ENCODE measurements around the gene MEAF6.

Gene MEAF6

GRCh38 chr1:37479255-37480124 lies 35.1 kb downstream of the MEAF6 start:
- peak; percentile 92 for DNase-seq (ENCODE audit: low spot score)
- in situ Hi-C loops (cut with MboI; ENCODE audit: low pct_unique_long_range_greater_than_20kb, low sequenced_read_pairs, unreplicated experiment) = no loop called here
- no peak for TF ChIP-seq CTCF (IDR thresholded peaks at IDR 0.05; ENCODE audit: extremely low read depth, insufficient read depth, missing control alignments)

- in situ Hi-C loops (cut with MboI; ENCODE audit: low pct_unique_long_range_greater_than_20kb, low sequenced_read_pairs, unreplicated experiment) = no loop called here
- no peak for TF ChIP-seq CTCF (IDR thresholded peaks at IDR 0.05; ENCODE audit: extremely low read depth, insufficient read depth, missing control alignments)
- no peak for DNase-seq (ENCODE audit: low spot score)
These were observed 35.7 kb downstream of the MEAF6 start for GRCh38 chr1:37478890-37479254.

DNA sequence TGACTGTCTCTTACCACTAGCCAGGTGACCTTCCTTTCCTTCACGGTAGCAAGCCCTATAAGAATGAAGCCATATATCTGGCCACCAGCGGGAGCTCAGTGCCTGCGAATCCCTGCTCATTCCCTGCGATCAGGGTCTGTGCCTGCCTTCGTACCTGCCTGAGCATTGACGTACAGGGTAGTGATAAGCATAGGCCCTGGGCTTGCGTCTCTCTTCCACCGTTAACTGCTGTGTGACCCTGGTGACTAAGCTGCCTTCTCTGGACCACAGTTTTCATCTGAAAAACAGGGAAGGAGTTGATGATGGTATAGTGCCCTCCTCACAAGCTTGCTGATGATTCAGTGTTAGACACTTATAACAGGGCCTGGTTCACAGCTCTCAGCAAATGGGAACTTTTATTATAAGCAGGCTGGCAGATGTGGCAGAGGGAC lies 36.1 kb downstream of the MEAF6 start:
- DNase-seq (ENCODE audit: low spot score) = no peak
- in situ Hi-C loops (cut with MboI; ENCODE audit: low pct_unique_long_range_greater_than_20kb, low sequenced_read_pairs, unreplicated experiment) = no loop called here
- no peak for TF ChIP-seq CTCF (IDR thresholded peaks at IDR 0.05; ENCODE audit: extremely low read depth, insufficient read depth, missing control alignments)

GRCh38 chr1:37477946-37478345 lies 36.6 kb downstream of the MEAF6 start:
- in situ Hi-C loops (cut with MboI; ENCODE audit: low pct_unique_long_range_greater_than_20kb, low sequenced_read_pairs, unreplicated experiment) = no loop called here
- TF ChIP-seq CTCF (IDR thresholded peaks at IDR 0.05; ENCODE audit: extremely low read depth, insufficient read depth, missing control alignments) = no peak
- DNase-seq (ENCODE audit: low spot score) = no peak

DNA sequence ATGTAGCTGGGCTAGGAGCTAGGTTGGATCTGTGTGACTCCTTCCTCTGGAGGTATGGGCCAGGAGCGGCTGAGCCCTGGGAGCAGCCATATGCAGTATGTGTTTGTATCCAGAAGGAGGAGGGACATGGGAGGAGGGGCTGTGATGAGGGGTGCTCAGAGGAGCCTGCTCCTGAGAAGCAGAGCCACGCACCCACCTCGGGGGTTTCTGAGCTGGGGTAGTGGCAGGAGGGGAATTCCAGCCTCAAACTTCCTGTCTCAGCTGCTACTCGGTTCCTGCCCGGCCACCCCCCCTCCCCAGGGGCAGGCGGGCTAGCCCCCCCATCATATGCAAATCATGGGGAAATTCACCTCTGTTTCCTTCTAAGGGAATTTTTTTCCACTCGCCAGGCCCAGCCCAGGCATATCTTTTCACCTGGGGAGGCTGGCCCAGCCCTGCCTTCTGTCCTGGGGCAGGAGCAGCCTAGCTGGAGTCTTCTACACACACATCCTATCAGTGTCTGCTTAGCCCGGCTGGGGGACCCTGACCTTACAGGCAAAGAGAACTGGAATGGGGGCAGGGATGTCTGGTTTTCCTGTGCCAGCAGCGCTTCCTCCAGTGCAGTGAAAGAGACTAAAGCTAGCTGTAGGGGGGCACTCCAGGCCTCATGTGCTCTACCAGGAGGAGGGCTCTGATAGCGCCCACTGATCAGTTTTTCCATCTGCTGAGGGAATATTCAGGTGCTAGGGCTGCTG lies 37.2 kb downstream of the MEAF6 start:
- no peak for TF ChIP-seq CTCF (IDR thresholded peaks at IDR 0.05; ENCODE audit: extremely low read depth, insufficient read depth, missing control alignments)
- in situ Hi-C loops (cut with MboI; ENCODE audit: low pct_unique_long_range_greater_than_20kb, low sequenced_read_pairs, unreplicated experiment) = no loop called here
- DNase-seq (ENCODE audit: low spot score) = peak; percentile 86

- DNase-seq (ENCODE audit: low spot score) = no peak
- no peak for TF ChIP-seq CTCF (IDR thresholded peaks at IDR 0.05; ENCODE audit: extremely low read depth, insufficient read depth, missing control alignments)
- in situ Hi-C loops (cut with MboI; ENCODE audit: low pct_unique_long_range_greater_than_20kb, low sequenced_read_pairs, unreplicated experiment) = no loop called here
These were observed 37.9 kb downstream of the MEAF6 start for GRCh38 chr1:37476460-37477197.
